ENCODE measurements around the gene SPP2.

GRCh38 chr2:234060236-234060635 is 9.7 kb downstream of the SPP2 start:
- TF ChIP-seq CTCF (IDR thresholded peaks at IDR 0.05) (no peak), POLR2A (IDR thresholded peaks at IDR 0.05) (no peak)

Data from tibial nerve (tissue), 3 donors.